Right ventricle myocardium inferior (tissue), 1 donor: ENCODE data around the gene ADK. TPM values are rescaled to one million over a fixed set of nuclear protein-coding genes. Genes with fewer than 3 reads are reported as not detected.
A peak's percentile ranks its signal among the peaks of the same experiment; 100 is the strongest.

Experiments used
- ATAC-seq: fragments of 200-7000 bp; cut with Tn5 transposase; one replicate; pipeline ENCODE4 v1.9.1; 2020; ENCODE audit warnings: mild to moderate bottlenecking, moderate library complexity
- DNase-seq: peaks from one replicate; pipeline ENCODE4 v3.0.0; 2021; ENCODE audit errors: missing footprints
- intact Hi-C: fragments of 100-400 bp; cut with DNase I; formaldehyde crosslinking; loops from one replicate; pipeline ENCODE4 v1.11.0; 2022
- long read RNA-seq: library from polyadenylated mRNA; unstranded; transcript quantifications from one replicate; pipeline ENCODE4 v2.0.0, GENCODE V29; 2021
- total RNA-seq: library from RNA; stranded (reverse); fragmentation: NEBNext Ultra II Directional; extraction: Animal tissue kit (Norgen Biotek cat#: 25700); gene quantifications from one replicate; pipeline ENCODE4 v1.2.1, GENCODE V29; 2021
- donor health status: DM: no; HTN: yes; CAD: no; lungs with severe emphysema.

Gene ADK
- total RNA-seq = 41.4 TPM
- long read RNA-seq, transcript ADK-202 (11 exons, 2,083 nt) = minor isoform, 5 of 21 reads
- long read RNA-seq, transcript ADK-201 (11 exons, 1,169 nt) = major isoform, 14 of 21 reads
- long read RNA-seq, partial matches to known transcripts = 0 of 21 reads
- long read RNA-seq, other reads (novel, unspliced or antisense) = 2 of 21 reads

GRCh38 chr10:74150990-74151878 is at the start of gene ADK:
Gene ADK, plus strand, starts transcription at chr10:74151221. Its CDS starts 58 bp downstream, at chr10:74151279.
- intact Hi-C loops = loop anchor here (2.0 to 10.0 kb wide), 3 partner anchors 26 to 1084 kb away; partner anchors contain the start of gene COMTD1
- ATAC-seq (peak; percentile 98), DNase-seq (peak; percentile 100)

DNA sequence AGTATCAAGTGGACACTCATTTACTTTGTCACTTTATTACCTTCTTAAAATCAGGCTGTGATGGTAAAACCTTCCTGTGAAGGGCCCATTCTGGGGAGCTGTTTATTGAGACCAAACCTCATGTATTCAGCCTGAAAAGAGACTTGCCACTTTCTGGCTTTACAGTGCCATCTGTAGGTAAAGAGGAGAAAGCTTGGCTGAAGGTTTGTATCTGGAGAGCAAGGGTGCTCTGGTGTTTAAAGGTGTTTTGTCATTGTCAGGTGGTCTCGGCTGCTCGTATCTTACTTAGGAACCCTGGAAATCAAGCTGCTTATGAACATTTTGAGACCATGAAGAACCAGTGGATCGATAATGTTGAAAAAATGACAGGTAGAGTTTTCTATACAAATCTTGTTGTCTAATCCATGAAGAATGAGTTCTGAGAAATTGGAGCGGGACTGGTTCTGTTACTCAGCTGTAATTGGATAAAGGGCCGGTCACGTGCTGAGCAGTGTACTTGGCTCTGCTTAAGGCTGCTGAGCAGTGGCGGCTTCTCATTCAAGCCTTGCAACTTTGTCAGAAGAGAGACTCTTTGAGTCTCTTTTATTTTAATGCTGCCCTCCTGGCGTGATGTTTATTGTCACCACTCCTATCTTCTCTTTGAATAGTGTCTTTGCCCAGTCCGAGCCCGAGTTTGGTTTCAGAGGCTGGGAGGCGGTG is 47.3 kb upstream of the ADK start:
- ATAC-seq = no peak
- intact Hi-C loops = no loop called here
- DNase-seq = no peak

GRCh38 chr10:74104480-74104879 is 46.5 kb upstream of the ADK start:
- DNase-seq (no peak), ATAC-seq (no peak)
- intact Hi-C loops = no loop called here

- intact Hi-C loops = no loop called here
- DNase-seq = no peak
- ATAC-seq = no peak
Measured at GRCh38 chr10:74104996-74105395, 46.0 kb upstream of the ADK start.

GRCh38 chr10:74107391-74107790 is 43.6 kb upstream of the ADK start:
- no peak for DNase-seq
- ATAC-seq = no peak
- intact Hi-C loops = no loop called here

GRCh38 chr10:74109452-74109851 is 41.6 kb upstream of the ADK start:
- intact Hi-C loops = no loop called here
- ATAC-seq = no peak

DNA sequence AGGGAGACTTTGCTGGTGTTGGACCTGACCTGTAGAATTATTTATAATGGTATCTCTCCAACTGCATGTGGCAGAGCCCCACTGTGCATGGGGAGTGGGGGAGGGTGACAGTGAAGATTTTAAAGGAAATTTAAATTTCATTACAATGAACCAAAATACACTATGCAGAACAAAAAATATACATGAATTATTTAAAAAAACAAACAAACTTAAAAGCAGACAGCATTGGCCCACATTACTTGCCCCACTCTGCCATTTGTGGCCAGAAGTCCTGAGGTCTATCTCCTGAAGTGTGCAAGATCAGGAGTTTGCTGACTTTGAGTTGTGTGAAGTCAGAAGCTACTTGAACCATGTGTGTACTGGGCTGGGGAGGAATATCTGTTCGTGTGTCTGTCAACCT is 40.9 kb upstream of the ADK start:
- intact Hi-C loops = no loop called here
- ATAC-seq (no peak), DNase-seq (no peak)

More at GRCh38 chr10:74109452-74109851, 41.6 kb upstream of the ADK start:
- DNase-seq = no peak

GRCh38 chr10:74111799-74112198 is 39.2 kb upstream of the ADK start:
- intact Hi-C loops = no loop called here
- DNase-seq (no peak), ATAC-seq (no peak)

DNA sequence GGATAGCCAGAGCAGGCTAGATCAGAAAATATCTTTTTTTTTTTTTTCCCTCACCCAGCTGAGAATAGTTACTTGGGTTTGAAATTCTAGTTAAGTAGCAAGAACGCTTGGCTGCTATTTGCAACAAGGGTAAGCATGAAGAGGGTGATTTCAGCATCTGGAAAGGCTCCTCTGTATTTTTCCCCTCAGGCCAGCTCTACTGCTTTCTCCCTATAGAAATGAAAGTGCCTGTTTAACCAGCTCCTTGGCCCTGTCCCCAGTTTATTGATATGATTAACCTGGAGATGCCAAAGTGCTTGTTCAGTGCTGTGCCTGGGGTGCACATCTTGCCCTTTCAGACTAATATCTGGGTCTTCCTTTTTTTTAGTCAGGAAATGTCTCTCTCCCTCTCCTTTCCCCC is 37.5 kb upstream of the ADK start:
- intact Hi-C loops = no loop called here
- ATAC-seq = peak; percentile 18

GRCh38 chr10:74114041-74114448 is 37.0 kb upstream of the ADK start:
- intact Hi-C loops = no loop called here
- peak; percentile 19 for ATAC-seq

More for the DNA sequence above, 37.5 kb upstream of the ADK start:
- no peak for DNase-seq

DNA sequence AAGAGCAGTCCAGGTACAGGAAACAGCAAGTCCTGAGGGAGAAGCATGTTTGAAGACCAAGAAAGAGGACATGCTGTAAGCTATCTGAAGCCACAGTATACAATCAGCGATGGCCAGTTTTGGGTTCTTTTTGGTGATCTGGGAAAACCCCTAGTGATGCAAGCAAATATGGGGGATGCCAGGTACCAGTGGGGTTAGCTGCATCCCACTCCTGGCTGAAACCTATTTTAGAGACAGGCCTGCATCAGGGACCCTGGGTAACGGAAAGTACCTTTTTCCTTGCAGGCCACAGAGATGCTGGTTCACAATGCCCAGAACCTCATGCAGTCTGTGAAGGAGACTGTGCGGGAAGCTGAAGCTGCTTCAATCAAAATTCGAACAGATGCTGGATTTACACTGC is 33.3 kb upstream of the ADK start:
- DNase-seq (no peak), ATAC-seq (no peak)
- intact Hi-C loops = no loop called here

More at GRCh38 chr10:74114041-74114448, 37.0 kb upstream of the ADK start:
- DNase-seq = no peak

DNA sequence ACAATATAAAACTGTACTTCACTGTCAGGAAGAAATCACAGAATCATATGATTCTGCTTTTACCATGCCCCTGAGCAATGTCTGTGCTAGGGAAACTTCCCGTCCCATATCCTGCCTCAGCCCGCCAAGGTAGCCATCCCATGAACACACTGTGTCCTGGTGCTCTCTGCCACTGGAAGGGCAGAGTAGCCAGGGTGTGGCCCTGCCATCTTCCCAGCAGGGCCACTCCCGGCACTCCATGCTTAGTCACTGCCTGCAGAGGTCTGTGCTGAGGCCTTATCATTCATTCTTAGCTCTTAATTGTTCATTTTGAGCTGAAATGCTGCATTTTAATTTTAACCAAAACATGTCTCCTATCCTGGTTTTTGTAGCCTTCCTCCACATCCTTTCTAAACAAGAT is 32.2 kb upstream of the ADK start:
- DNase-seq (no peak), ATAC-seq (no peak)
- intact Hi-C loops = no loop called here

GRCh38 chr10:74120911-74121310 is 30.1 kb upstream of the ADK start:
- DNase-seq (no peak), ATAC-seq (no peak)
- intact Hi-C loops = no loop called here

- ATAC-seq (no peak), DNase-seq (no peak)
- intact Hi-C loops = no loop called here
Measured at GRCh38 chr10:74121368-74121767, 29.7 kb upstream of the ADK start.

- ATAC-seq (no peak), DNase-seq (no peak)
- intact Hi-C loops = no loop called here
Measured at GRCh38 chr10:74122060-74122459, 29.0 kb upstream of the ADK start.

DNA sequence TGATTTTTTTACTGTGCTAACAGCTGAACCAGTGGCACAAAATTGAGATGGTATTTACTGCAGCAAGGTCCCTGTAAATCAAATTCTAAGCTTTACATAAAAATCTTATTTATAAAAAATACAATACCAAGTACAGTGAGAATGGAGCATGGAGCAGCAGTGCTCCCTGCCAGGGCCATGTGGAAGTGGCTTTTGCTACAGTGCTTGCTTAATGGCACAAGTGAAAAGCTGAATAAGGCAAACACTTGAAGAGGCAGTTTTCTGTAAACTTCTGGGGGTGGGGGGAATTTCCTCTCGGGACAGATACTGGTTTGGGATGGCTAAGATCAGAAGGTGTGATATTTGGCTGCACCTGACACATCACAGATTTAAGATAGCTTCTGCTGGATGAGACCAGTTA is 27.9 kb upstream of the ADK start:
- intact Hi-C loops = no loop called here
- DNase-seq = no peak
- ATAC-seq = no peak

DNA sequence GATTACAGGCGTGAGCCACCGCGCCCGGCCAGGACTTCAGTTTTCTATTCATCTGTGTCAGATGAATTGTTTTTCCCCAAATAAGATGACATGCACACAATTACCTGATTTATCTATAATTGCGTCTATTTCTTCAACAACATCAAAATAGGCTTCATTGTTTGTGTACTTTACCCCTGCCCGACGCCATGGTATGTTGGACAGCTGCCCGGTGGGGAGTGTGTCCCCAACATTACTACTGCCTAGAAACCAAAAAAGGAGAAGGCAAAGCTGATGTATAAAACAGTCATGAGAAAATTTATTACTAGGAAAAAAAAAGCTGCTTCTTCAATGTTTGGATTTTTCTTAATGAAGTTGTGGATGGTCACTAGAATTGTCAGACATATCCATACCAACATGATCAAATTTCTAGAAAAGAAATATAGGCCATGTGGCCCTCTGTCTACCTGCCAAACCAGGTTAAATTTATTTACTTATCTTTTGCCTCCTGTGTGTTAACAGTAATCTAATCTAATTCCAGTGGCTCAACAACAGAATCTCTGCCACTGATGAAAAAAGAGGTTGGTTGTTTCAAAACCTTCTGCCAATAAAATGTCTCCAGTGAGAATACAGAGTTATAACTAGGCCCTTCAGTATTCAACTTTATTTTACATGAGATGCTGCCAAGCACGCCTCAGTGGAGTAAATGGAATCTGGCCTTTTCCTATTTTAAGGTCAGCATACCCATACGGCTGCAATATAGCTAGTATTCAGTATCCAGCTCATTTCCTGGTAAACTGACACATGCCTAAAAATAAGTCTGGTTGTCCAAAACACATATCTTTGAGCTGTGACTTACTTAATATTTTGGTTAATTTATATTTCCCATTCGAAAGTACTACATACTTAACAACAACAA is 16.8 kb upstream of the ADK start:
- DNase-seq (no peak), ATAC-seq (no peak)
- intact Hi-C loops = no loop called here

- intact Hi-C loops = no loop called here
- ATAC-seq (no peak), DNase-seq (no peak)
Measured at GRCh38 chr10:74135452-74135851, 15.6 kb upstream of the ADK start.

- no peak for ATAC-seq
- no peak for DNase-seq
- intact Hi-C loops = no loop called here
Measured at GRCh38 chr10:74137992-74138391, 13.0 kb upstream of the ADK start.
